HepG2 (cell line): ENCODE results near the gene ING2. TPM values are rescaled to one million over a fixed set of nuclear protein-coding genes. Genes with fewer than 3 reads are reported as not detected.

Source experiments
- ATAC-seq: fragments of 200-7000 bp; cut with Tn5 transposase; 3 replicates; pipeline ENCODE4 v1.9.1; 2020; ENCODE audit warnings: mild to moderate bottlenecking, moderate library complexity
- BruUV-seq: library from RNA; stranded (reverse); fragments of 400-500 nt; replicated peaks from 2 replicates; lab custom pipeline; 2021; lab: Mats Ljungman, UMichigan
- CTCF ChIA-PET: fragments of 300-600 bp; formaldehyde crosslinking; extraction: SDS; loops from one replicate; lab custom pipeline; 2021; ENCODE audit warnings: low total read pairs, inconsistent platforms, low intra/inter-chr PET ratio; lab: Yijun Ruan, JAX
- POLR2A ChIA-PET: fragments of 350-600 bp; sonication (Branson Sonifier 250); formaldehyde crosslinking; loops from one replicate; lab custom pipeline; 2020; ENCODE audit warnings: antibody characterized with exemption, inconsistent platforms; lab: Yijun Ruan, JAX
- DNase-seq: peaks from one replicate; pipeline ENCODE4 v3.0.0-alpha.2; 2015; ENCODE audit warnings: low spot score
- FAIRE-seq: peaks from 3 replicates; lab custom pipeline; 2011; peaks lifted over from hg19 to GRCh38; lab: Jason Lieb, UNC
- H2AFZ ChIP-seq: one replicate; pipeline ENCODE4 v1.6.1; 2011; ENCODE audit warnings: low read length, inconsistent platforms
- H3K27ac ChIP-seq: fragments of 300-600 bp; 3 replicates; pipeline ENCODE4 v1.8.0; 2011; ENCODE audit warnings: mixed run types, mild to moderate bottlenecking, mixed read lengths, low read length, inconsistent platforms; ENCODE audit not compliant: insufficient read depth; ENCODE audit errors: extremely low read length
- H3K27me3 ChIP-seq, 2 experiments: fragments of 200-600 bp in 1 of 2; 2 replicates in 1 of 2; 3 replicates in 1 of 2; pipeline versions ENCODE4 v1.6.0 to v1.8.0; 2011; ENCODE audit warnings: low read length in 2 of 2, mild to moderate bottlenecking in 2 of 2, moderate library complexity in 2 of 2, inconsistent platforms in 1 of 2; ENCODE audit not compliant: insufficient read depth in 2 of 2, control insufficient read depth in 1 of 2
- H3K36me3 ChIP-seq, 2 experiments: fragments of 200-600 bp in 1 of 2; replicated peaks in 1 of 2; 2 replicates in 1 of 2; 3 replicates in 1 of 2; pipeline versions ENCODE4 v1.5.1 to v1.8.0; 2011; ENCODE audit warnings: low read length in 2 of 2, inconsistent platforms in 1 of 2; ENCODE audit not compliant: insufficient read depth in 2 of 2, control insufficient read depth in 1 of 2
- H3K4me1 ChIP-seq: 2 replicates; pipeline ENCODE4 v1.5.1; 2012; ENCODE audit warnings: low read length, inconsistent platforms; ENCODE audit not compliant: insufficient read depth
- H3K4me2 ChIP-seq: 2 replicates; pipeline ENCODE4 v1.6.0; 2011; ENCODE audit warnings: low read depth, low read length, inconsistent platforms
- H3K4me3 ChIP-seq, 3 experiments: fragments of 200-600 bp in 1 of 3; sonication (generic), shearing (Covaris generic) in 1 of 3; replicated peaks in 1 of 3; 2 replicates each; pipeline ENCODE4 v1.5.1; 2011 to 2016; ENCODE audit warnings: low read length in 3 of 3, inconsistent platforms in 2 of 3, low read depth in 2 of 3, mild to moderate bottlenecking in 2 of 3, control low read depth in 1 of 3, mixed read lengths in 1 of 3; ENCODE audit not compliant: insufficient read depth in 1 of 3
- H3K79me2 ChIP-seq: one replicate; pipeline ENCODE4 v1.6.1; 2011; ENCODE audit warnings: low read length, inconsistent platforms; ENCODE audit not compliant: insufficient read depth
- H3K9ac ChIP-seq: 2 replicates; pipeline ENCODE4 v1.6.0; 2011; ENCODE audit warnings: mild to moderate bottlenecking, low read depth, low read length, inconsistent platforms; ENCODE audit not compliant: insufficient read depth
- H3K9me3 ChIP-seq: 2 replicates; pipeline ENCODE4 v1.5.1; 2012; ENCODE audit warnings: mild to moderate bottlenecking, low read length
- H4K20me1 ChIP-seq: 2 replicates; pipeline ENCODE4 v1.6.0; 2011; ENCODE audit warnings: inconsistent platforms, mild to moderate bottlenecking, low read length, moderate library complexity; ENCODE audit not compliant: insufficient read depth
- ATF7 ChIP-seq, 2 experiments: fragments of 450-650 bp in 1 of 2; sonication (generic) in 1 of 2; formaldehyde crosslinking in 1 of 2; IDR thresholded peaks; 2 replicates each; pipeline versions ENCODE4 v1.4.0 to v1.6.1; 2016 to 2020; ENCODE audit warnings: antibody characterized with exemption in 1 of 2, mild to moderate bottlenecking in 1 of 2, missing genetic modification reagents in 1 of 2
- CHD2 ChIP-seq: IDR thresholded peaks from 2 replicates; pipeline ENCODE4 v1.6.1; 2011; ENCODE audit warnings: low read depth, low read length, improper control_type of control experiment
- HCFC1 ChIP-seq: fragments of 150-350 bp; IDR thresholded peaks from 2 replicates; pipeline ENCODE4 v1.6.1; 2014; ENCODE audit warnings: low read depth, low read length
- PAF1 ChIP-seq: IDR thresholded peaks from 2 replicates; pipeline ENCODE4 v1.6.1; 2016; ENCODE audit warnings: missing genetic modification reagents, missing compliant biosample characterization
- RORA ChIP-seq: sonication (generic); formaldehyde crosslinking; IDR thresholded peaks from 2 replicates; pipeline ENCODE4 v1.5.0; 2020; ENCODE audit warnings: mild to moderate bottlenecking, missing genetic modification reagents, moderate library complexity
- ZFP1 ChIP-seq: IDR thresholded peaks from 2 replicates; pipeline ENCODE4 v1.6.1; 2016
- ZNF687 ChIP-seq: sonication (generic); formaldehyde crosslinking; IDR thresholded peaks from 2 replicates; pipeline ENCODE4 v1.5.1; 2020; ENCODE audit warnings: mild to moderate bottlenecking, missing genetic modification reagents, moderate library complexity
- WGBS: methylation state at CpG from one replicate; pipeline ENCODE4 v1.1.6; 2017; ENCODE audit warnings: low lambda C conversion rate; 5-methylcytosine and 5-hydroxymethylcytosine counted together
- in situ Hi-C: cut with HindIII; loops from 2 replicates; pipeline ENCODE4 v1.10.0; 2017; ENCODE audit warnings: low pct_unique_long_range_greater_than_20kb; ENCODE audit not compliant: extremely low pct_ligation_motif_present
- intact Hi-C: fragments of 100-400 bp; cut with micrococcal nuclease; formaldehyde crosslinking; loops from one replicate; pipeline ENCODE4 v1.10.0; 2022; ENCODE audit not compliant: unreplicated experiment
- polyA plus RNA-seq, 8 experiments: library from polyadenylated mRNA; depleted of rRNA in 3 of 8; stranded (reverse) in 7 of 8; unstranded in 1 of 8; fragments of >200 nt; fragmentation: Illumina TruSeq in 4 of 8; extraction: Trizol in 4 of 8; gene quantifications; 2 replicates each; pipeline versions ENCODE4 v1.2.1 to v1.2.3, GENCODE V29; 2011 to 2016; ENCODE audit warnings: low read depth in 4 of 8, missing spikeins in 1 of 8, mixed read lengths in 1 of 8; ENCODE audit not compliant: insufficient read depth in 1 of 8
- total RNA-seq, 5 experiments: library from RNA; depleted of rRNA; stranded (reverse); fragments of >200 nt; fragmentation: Illumina TruSeq; extraction: Trizol; gene quantifications; 2 replicates each; pipeline ENCODE4 v1.2.3, GENCODE V29; 2016; ENCODE audit warnings: low read depth in 1 of 5

ING2 gene
- total and polyA plus RNA-seq, 2 of the 13 experiments (the other 11 are each of a cell fraction or from before 2014, with no cell fraction given) = 6.6 to 12.4 TPM

GRCh38 chr4:183493246-183493645 is 11.6 kb upstream of the ING2 start (continued):
- no peak for TF ChIP-seq ZNF687
- no peak for TF ChIP-seq ZFP1 (CRISPR knock-in tag)
- no peak for TF ChIP-seq CHD2
- TF ChIP-seq PAF1 (CRISPR knock-in tag) = no peak

GRCh38 chr4:183495184-183495583 is 9.7 kb upstream of the ING2 start:
- DNase-seq = no peak
- no peaks in the 10 kb centered on the region for H3K27me3 ChIP-seq
- H3K4me3 ChIP-seq = no peak overlapping the region
- no peak overlapping the region for H3K9ac ChIP-seq
- TF ChIP-seq ATF7 (IDR thresholded peaks at IDR 0.05) = 0 out of 2 replicates have a peak, but pooled peaks have one; percentile 5
- no peak for TF ChIP-seq ATF7 (CRISPR knock-in tag; IDR thresholded peaks at IDR 0.05)
- no peak for TF ChIP-seq HCFC1
- TF ChIP-seq RORA (CRISPR knock-in tag) = no peak
- intact Hi-C loops = no loop called here
- H4K20me1 ChIP-seq = no peaks in the 10 kb centered on the region
- H3K36me3 ChIP-seq = no peaks in the 10 kb centered on the region
- ATAC-seq = no peak
- CTCF ChIA-PET = no interaction called here
- no peaks in the 10 kb centered on the region for H3K79me2 ChIP-seq
- peaks cover 8% of the 10 kb centered on the region for H3K4me1 ChIP-seq
- H3K9me3 ChIP-seq = no peaks in the 10 kb centered on the region
- no peak overlapping the region for H3K27ac ChIP-seq
- in situ Hi-C loops = no loop called here
- no TSS peak for BruUV-seq
- no peak overlapping the region for H3K4me2 ChIP-seq
- no peak overlapping the region for H2AFZ ChIP-seq
- no peak for FAIRE-seq
- POLR2A ChIA-PET = no interaction called here
- 74% methylated on average over 3 of the region's 3 CpGs for WGBS
